Right atrium auricular region (tissue), 2 donors: ENCODE measurements around the gene JMJD7. TPM values are rescaled to one million over a fixed set of nuclear protein-coding genes. Genes with fewer than 3 reads are reported as not detected.

ENCODE experiments used
- DNase-seq: peaks from one replicate; pipeline ENCODE4 v3.0.0-alpha.2; 2019; ENCODE audit warnings: low spot score
- H3K27ac ChIP-seq, 2 donors: fragments of 200-600 bp; sonication (generic); 1 replicate in 1 of 2; 2 replicates in 1 of 2; pipeline ENCODE4 v1.5.1; 2016 to 2019
- H3K27me3 ChIP-seq, 2 donors: fragments of 200-600 bp; sonication (generic); one replicate each; pipeline versions ENCODE4 v1.5.1 to v1.6.0; 2017 to 2019
- H3K36me3 ChIP-seq: fragments of 200-600 bp; sonication (generic); one replicate; pipeline ENCODE4 v1.5.1; 2016
- H3K4me1 ChIP-seq, 2 donors: fragments of 200-600 bp; sonication (generic); one replicate each; pipeline versions ENCODE4 v1.5.1 to v1.6.0; 2017 to 2019
- H3K4me3 ChIP-seq, 2 donors: fragments of 200-600 bp; sonication (generic); 1 replicate in 1 of 2; 2 replicates in 1 of 2; pipeline ENCODE4 v1.5.1; 2017 to 2019; ENCODE audit warnings: mild to moderate bottlenecking in 1 of 2, moderate library complexity in 1 of 2
- H3K9me3 ChIP-seq, 2 donors: fragments of 200-600 bp; sonication (generic); one replicate each; pipeline ENCODE4 v1.5.1; 2019
- CTCF ChIP-seq, 2 donors: fragments of 200-600 bp; sonication (generic); IDR thresholded peaks; one replicate each; pipeline ENCODE4 v1.5.1; 2019; ENCODE audit warnings: antibody characterized with exemption in 2 of 2
- total RNA-seq, 2 donors: library from RNA; depleted of rRNA; stranded (reverse); fragments of >200 nt; gene quantifications; one replicate each; pipeline ENCODE4 v1.1.0, GENCODE V29; 2016

Gene JMJD7
- total RNA-seq, 2 donors from 2014 or later = 6.4 to 11.7 TPM

- Histone ChIP-seq H3K27ac (no peak overlapping the region), H3K4me3 (no peak overlapping the region), H3K9me3 (no peaks in the 10 kb centered on the region), H3K36me3 (no peaks in the 10 kb centered on the region), H3K4me1 (peaks cover 0 to 7% of the 10 kb centered on the region in 2 donors), H3K27me3 (no peaks in the 10 kb centered on the region)
- no peak for DNase-seq
- no peak for TF ChIP-seq CTCF (IDR thresholded peaks at IDR 0.05)
Observed at GRCh38 chr15:41874736-41875135, 46.8 kb downstream of the JMJD7 start.

GRCh38 chr15:41876007-41876406, 48.1 kb downstream of the JMJD7 start:
- TF ChIP-seq CTCF (IDR thresholded peaks at IDR 0.05) = no peak
- Histone ChIP-seq H3K4me1 (peaks cover 0 to 7% of the 10 kb centered on the region in 2 donors), H3K9me3 (no peaks in the 10 kb centered on the region), H3K4me3 (no peak overlapping the region), H3K27ac (no peak overlapping the region), H3K27me3 (no peaks in the 10 kb centered on the region), H3K36me3 (no peaks in the 10 kb centered on the region)
- DNase-seq = no peak

- TF ChIP-seq CTCF (IDR thresholded peaks at IDR 0.05) = no peak
Observed at GRCh38 chr15:41876689-41877088, 48.8 kb downstream of the JMJD7 start.

GRCh38 chr15:41877631-41878354, 49.9 kb downstream of the JMJD7 start:
- DNase-seq = no peak
- Histone ChIP-seq H3K36me3 (no peaks in the 10 kb centered on the region), H3K27me3 (no peaks in the 10 kb centered on the region), H3K4me1 (peaks cover 0 to 21% of the 10 kb centered on the region in 2 donors), H3K27ac (no peak overlapping the region), H3K4me3 (no peak overlapping the region), H3K9me3 (no peaks in the 10 kb centered on the region)
- no peak for TF ChIP-seq CTCF (IDR thresholded peaks at IDR 0.05)

More at GRCh38 chr15:41876689-41877088, 48.8 kb downstream of the JMJD7 start:
- Histone ChIP-seq H3K4me1 (peaks cover 0 to 10% of the 10 kb centered on the region in 2 donors), H3K9me3 (no peaks in the 10 kb centered on the region), H3K27me3 (no peaks in the 10 kb centered on the region), H3K36me3 (no peaks in the 10 kb centered on the region), H3K27ac (no peak overlapping the region), H3K4me3 (no peak overlapping the region)
- DNase-seq = no peak

- Histone ChIP-seq H3K27ac (no peak overlapping the region), H3K4me1 (peaks cover 0 to 25% of the 10 kb centered on the region in 2 donors), H3K4me3 (no peak overlapping the region), H3K27me3 (no peaks in the 10 kb centered on the region), H3K9me3 (no peaks in the 10 kb centered on the region), H3K36me3 (no peaks in the 10 kb centered on the region)
- TF ChIP-seq CTCF (IDR thresholded peaks at IDR 0.05) = no peak
- no peak for DNase-seq
Observed at GRCh38 chr15:41878355-41878699, 50.4 kb downstream of the JMJD7 start.
